Measurements from ENCODE around the gene AATK. TPM values are rescaled to one million over a fixed set of nuclear protein-coding genes. Genes with fewer than 3 reads are reported as not detected.

The AATK gene
- total and polyA plus RNA-seq, 2 of the 13 experiments (the other 11 are each of a cell fraction or from before 2014, with no cell fraction given): 2.9 to 8.4 TPM

GRCh38 chr17:81101614-81102306 is 64.3 kb downstream of the AATK start (continued):
- TF ChIP-seq MBNL3 (CRISPR knock-in tag; conservative IDR thresholded peaks at IDR 0.05) (no peak), MIXL1 (CRISPR knock-in tag; IDR thresholded peaks at IDR 0.05) (peak; percentile 95), RXRA (CRISPR knock-in tag; IDR thresholded peaks at IDR 0.05) (peak; percentile 99), ZNF3 (CRISPR knock-in tag; IDR thresholded peaks at IDR 0.05) (no peak), ZBTB42 (CRISPR knock-in tag; IDR thresholded peaks at IDR 0.05) (no peak), MAFF (IDR thresholded peaks at IDR 0.05; ENCODE audit: low read depth, low read length) (peak; percentile 20; the same call in 1 of the 2 replicates), ZNF335 (CRISPR knock-in tag; IDR thresholded peaks at IDR 0.05) (peak; percentile 88; the same call in 1 of the 2 replicates), TP53 (CRISPR knock-in tag; conservative IDR thresholded peaks at IDR 0.05) (0 out of 2 replicates have a peak, but pooled peaks have one; percentile 90), NFAT5 (CRISPR knock-in tag; IDR thresholded peaks at IDR 0.05) (0 out of 2 replicates have a peak, but pooled peaks have one; percentile 61), PATZ1 (CRISPR knock-in tag; IDR thresholded peaks at IDR 0.05) (peak; percentile 84), ZBTB39 (CRISPR knock-in tag; IDR thresholded peaks at IDR 0.05) (no peak; the same call in 1 of the 2 replicates), MYNN (CRISPR knock-in tag; IDR thresholded peaks at IDR 0.05; ENCODE audit: low read depth) (no peak), ZNF430 (CRISPR knock-in tag; IDR thresholded peaks at IDR 0.05) (peak; percentile 81), ZNF276 (CRISPR knock-in tag; IDR thresholded peaks at IDR 0.05; ENCODE audit: low read depth) (no peak; the same call in none of the 2 replicates), FOXK2 (IDR thresholded peaks at IDR 0.05) (no peak; the same call in 1 of the 2 replicates), TBX3 (IDR thresholded peaks at IDR 0.05; ENCODE audit: borderline replicate concordance) (peak; percentile 77; the same call in 1 of the 2 replicates), ZFP36L2 (CRISPR knock-in tag; IDR thresholded peaks at IDR 0.05) (peak; percentile 81; the same call in 1 of the 2 replicates)

Measured in HepG2 (cell line).